NOMO-1 (cell line): ENCODE measurements around the gene MAST3.

Source experiments
- DNase-seq, 2 experiments: peaks; one replicate each; lab custom pipeline; 2025; ENCODE audit not compliant: unreplicated experiment in 2 of 2; lab: John Stamatoyannopoulos, UW

Gene MAST3

DNA sequence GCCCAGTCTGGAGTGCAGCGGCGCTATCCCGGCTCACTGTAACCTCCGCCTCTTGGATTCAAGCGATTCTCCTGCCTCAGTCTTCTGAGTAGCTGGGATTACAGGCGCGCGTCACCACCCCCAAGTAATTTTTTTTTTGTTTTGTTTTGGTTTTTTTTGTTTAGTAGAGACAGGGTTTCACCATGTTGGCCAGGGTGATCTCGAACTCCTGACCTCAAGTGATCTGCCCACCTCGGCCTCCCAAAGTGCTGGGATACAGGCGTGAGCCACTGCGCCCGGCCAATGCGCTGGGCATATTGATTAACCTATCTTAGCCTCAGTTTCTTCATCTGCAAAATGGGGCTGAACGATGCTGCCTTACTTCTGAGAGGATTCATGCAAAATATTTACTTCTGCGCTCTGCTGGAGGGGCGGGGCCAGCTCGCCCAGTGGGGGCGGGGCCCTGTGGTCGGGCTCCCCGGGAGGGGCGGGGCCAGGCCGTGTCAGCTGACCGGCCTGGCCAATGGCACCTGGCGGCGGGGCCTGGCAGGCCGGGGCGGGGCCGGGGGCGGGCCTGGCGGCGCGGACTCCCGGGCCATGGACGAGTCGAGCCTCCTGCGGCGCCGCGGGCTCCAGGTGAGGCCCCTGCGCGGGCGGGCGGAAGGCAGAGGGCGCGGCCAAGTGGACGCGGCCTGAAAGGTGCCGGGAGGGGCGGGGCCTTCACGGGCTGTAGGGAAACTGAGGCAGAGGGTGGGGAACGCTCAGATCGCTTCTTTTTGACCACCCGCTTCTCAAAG lies at the start of gene MAST3:
MAST3 (plus strand) TSS at position 562 of the 776 bp plus-strand sequence; CDS start at position 577, 15 bp downstream.
- DNase-seq, result peak; percentile 79 to 91

DNA sequence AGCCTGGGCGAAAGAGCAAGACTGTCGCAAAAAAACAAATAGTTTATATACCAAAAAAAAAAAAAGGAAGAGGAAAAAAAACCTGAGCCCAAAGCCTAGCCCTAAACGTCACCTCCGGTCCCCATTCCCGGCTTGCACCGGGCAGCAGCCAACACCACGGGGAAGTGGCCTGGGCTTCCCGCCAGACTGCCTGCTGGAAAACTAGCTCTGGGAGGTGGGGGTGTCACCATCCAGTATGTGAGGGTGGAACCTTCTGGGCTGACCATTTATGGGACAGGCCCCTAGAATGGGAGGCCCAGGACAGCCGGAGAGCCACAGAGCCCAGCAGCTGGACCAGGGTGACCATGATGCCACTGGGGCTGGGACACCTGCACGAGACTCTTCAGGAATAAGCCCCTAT lies 48.2 kb upstream of the MAST3 start:
- DNase-seq, result no peak

DNA sequence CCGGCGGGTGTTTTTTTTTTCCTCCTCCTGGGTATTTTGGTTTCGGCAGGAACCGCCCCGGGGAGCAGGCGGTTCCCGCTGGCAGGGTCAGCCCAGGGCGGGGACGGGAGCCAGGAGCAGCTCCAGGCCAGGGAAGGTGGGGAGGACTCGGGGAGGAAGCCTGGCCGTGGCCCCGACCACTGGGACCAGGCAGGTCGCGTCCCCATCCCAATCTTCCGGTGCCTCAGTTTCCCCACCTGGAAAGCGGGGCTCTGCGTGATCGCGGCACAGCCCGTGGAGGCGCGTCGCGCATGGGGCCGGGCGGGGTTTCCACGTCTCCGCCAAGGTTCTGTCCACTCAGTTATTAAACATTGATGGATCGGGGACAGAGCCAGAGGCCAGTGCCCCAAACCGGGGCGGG lies 45.7 kb upstream of the MAST3 start:
- DNase-seq, result no peak

DNA sequence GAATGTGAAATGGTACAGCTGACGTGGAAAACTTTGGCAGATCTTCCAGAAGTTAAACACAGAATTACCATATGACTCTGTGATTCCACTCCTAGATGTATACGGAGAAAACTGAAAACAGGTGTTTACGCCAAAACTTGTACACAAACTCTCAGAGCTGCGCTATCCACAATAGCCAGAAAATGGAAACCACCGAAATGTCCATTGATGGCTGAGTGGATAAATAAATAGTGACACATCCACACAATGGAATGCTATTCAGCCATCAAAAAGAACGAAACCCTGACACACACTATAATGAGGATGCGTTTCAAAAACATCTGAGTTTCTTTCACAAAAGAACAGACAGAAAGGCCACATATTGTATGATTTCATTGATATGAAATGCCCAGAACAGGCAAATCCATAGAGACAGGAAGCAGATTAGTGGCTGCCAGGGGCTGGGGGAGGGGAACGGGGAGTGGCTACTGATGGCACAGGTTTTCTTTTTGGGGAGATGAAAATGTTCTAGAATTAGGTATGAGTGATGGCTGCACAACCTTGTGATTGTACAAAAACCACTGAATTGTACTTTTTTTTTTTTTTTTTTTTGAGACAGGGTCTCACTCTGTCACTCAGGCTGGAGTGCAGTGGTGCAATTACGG lies 43.9 kb upstream of the MAST3 start:
- DNase-seq, result no peak

DNA sequence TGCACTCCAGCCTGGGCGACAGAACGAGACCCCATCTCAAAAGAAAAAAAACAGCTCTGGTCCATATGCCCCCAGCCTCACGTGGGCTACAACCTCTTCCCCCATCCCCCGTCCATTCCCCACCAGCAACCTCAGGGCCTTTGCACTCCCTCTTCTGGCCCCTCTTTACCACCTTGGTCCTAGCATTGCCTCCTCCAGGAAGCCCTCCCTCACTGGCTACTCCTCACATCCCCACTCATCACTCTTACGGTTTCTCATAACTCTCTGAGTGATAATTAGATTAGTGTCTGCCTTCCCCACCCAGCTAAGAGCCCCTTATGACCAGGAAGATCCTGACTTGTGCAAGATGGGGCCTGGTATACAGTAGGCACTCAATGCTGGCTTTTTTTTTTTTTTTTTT lies 41.6 kb upstream of the MAST3 start:
- DNase-seq, result no peak

DNA sequence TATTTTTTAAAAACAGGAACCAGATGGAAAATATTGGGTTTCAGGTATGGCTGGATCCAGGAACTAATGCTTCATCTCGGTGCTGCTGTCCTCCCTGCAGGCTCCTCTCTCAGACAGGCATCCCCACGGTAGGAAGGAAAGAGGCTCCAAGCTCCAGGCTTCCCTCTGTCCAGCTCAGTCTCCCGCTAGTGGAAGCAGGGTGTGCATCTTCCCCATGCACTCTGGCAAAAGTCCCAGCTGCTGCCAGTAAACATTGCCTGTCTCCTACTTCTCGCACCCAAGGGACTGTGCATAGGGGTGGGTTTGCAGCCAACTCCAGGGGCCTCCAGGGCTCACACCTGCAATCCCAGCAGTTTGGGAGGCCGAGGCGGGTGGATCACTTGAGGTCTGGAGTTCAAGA lies 40.0 kb upstream of the MAST3 start:
- peak in 1 of 2 experiments; percentile 27 for DNase-seq

GRCh38 chr19:18058208-18059009 lies 39.2 kb upstream of the MAST3 start:
- DNase-seq, result peak; percentile 78 to 89

- no peak for DNase-seq
Observed at GRCh38 chr19:18059297-18059696, 38.3 kb upstream of the MAST3 start.

DNA sequence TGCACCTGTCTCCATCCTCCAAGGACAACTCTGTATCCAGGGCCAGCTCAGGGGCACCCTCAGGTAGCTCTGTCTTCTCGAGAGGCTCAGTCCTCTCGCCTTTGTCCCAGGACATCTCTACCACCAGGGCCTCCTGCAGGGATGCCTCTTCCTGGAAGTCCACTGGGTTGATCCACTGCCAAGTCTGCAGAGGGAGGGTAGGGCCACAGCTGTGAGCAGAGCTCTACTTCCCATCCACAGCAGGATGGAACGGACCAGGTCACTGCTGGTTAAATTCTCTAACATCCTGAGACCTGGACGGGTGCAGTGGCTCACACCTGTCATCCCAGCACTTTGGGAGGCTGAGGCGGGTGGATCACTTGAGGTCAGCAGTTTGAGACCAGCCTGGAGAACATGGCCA lies 37.7 kb upstream of the MAST3 start:
- DNase-seq, result no peak

- no peak for DNase-seq
Observed at GRCh38 chr19:18060472-18060871, 37.1 kb upstream of the MAST3 start.

- no peak for DNase-seq
Observed at GRCh38 chr19:18062028-18062427, 35.5 kb upstream of the MAST3 start.

- no peak for DNase-seq
Observed at GRCh38 chr19:18063463-18063862, 34.1 kb upstream of the MAST3 start.

- DNase-seq, result no peak
Observed at GRCh38 chr19:18065173-18065495, 32.4 kb upstream of the MAST3 start.

GRCh38 chr19:18068395-18068794 lies 29.2 kb upstream of the MAST3 start:
- DNase-seq, result no peak

- no peak for DNase-seq
Observed at GRCh38 chr19:18069383-18069782, 28.2 kb upstream of the MAST3 start.

DNA sequence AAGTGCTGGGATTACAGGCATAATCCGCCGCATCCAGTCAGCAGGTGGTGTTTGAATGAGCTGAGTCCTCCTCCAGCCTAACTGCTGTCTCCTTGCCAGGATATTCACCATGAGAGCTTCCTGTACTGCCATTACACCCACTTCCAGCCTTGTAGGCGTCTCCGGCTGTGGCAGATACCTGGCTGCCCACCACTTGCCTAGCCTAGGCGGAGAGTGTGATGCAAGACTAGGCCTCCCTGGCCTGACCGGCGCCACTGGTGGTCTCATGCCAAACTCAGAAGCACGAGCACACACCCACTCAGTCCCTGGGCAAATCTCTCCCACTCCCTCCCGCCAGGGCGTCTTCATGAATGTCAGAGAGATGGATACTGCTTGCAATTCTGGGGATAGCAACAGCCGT lies 27.4 kb upstream of the MAST3 start:
- DNase-seq, result no peak

DNA sequence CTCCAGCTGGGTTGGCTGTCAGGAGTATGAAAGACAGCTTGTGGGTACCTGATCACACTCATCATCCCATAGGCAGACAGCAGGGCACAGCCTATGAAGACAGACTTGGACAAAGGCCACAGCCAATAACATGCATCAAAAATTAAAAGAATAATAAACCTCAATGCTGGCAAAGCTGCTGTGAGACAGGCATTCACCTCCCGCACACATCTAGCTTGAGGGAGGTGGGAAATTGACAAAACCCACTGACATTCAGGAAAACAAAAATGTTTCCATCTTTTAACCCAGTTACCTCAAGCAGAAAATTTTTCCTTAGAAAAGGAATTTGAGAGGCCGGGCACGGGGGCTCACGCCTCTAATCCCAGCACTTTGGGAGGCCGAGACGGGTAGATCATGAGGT lies 25.2 kb upstream of the MAST3 start:
- DNase-seq, result no peak

DNA sequence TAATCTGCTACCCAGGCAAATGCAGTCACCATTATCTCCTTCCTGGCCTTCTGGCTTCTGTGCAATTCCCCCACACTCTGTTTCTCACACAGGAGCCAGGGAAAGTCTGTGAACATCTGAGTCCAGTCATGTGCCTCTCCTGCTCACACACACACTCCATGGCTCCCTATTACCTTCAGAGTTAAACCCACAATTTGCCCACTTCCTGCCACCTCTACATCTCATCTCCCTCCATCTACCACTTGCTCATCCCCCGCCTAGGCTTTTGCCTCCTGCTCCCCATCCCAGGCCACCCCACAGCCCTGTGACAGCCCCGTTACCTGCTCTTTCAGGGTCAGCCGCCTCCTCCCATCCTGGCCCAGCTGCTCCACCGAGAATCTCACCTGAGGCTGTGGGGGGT lies 24.4 kb upstream of the MAST3 start:
- no peak for DNase-seq

DNA sequence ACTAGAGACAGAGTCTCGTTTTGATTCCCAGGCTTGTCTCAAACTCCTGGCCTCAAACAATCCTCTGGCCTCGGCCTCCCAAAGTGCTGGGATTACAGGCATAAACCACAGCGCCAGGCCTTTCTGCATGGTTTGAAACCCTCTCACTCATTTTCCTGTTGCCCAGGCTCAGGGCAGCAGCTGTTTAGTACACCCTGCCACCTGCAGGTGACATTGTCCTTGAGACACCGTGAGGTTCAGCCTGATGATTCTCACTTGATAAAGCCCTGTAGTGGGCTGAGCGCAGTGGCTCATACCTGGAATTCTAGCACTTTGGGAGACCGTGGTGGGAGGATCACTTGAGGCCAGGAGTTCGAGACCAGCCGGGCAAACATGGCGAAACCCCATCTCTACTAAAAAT lies 23.4 kb upstream of the MAST3 start:
- no peak for DNase-seq

DNA sequence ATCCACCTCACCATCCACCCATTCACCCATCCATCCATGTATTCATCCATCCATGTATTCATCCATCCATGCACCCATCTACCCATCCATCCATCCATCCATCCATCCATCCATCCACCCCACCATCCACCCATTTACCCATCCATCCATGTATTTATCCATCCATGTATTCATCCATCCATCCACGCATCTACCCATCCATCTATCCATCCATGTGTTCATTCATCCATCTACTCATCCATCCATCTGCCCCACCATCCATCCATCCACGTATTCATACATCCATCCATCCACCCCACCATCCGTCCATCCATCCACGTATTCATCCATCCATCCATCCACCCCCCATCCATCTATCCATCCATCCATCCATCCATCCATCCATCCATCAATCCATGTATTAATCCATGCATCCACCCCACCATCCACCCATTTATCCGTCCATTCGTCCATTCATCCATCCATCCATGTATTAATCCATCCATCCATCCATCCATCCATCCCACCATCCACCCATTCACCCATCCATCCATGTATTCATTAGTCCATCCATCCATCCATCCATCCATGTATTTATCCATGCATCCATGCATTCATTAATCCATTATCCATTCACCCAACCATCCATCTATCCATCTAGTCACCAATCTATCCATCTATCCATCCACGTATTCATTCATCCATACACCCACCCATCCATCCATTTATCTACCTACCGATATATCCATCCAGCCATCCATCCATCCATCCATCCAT lies 13.5 kb upstream of the MAST3 start:
- DNase-seq, result no peak
